Gastrocnemius medialis (tissue), 4 donors: Measurements from ENCODE around the gene UGT1A10.
"Not testable (repeated sequence)": the region's sequence is repeated elsewhere in the genome, so short reads cannot be mapped to it uniquely, and the experiment has no call there.

Experiments
- CTCF ChIP-seq, 5 experiments: fragments of 450-650 bp in 3 of 5; fragments of 200-600 bp in 2 of 5; sonication (generic) in 2 of 5; IDR thresholded peaks in 4 of 5; conservative IDR thresholded peaks in 1 of 5; 1 replicate in 4 of 5; 2 replicates in 1 of 5; pipeline ENCODE4 v1.5.1; 2016 to 2019; ENCODE audit warnings: antibody characterized with exemption in 5 of 5, mild to moderate bottlenecking in 3 of 5, moderate library complexity in 3 of 5
- POLR2A ChIP-seq, 2 donors: fragments of 450-650 bp; IDR thresholded peaks; one replicate each; pipeline ENCODE4 v1.6.1; 2017; ENCODE audit warnings: antibody characterized with exemption in 2 of 2, mild to moderate bottlenecking in 2 of 2, moderate library complexity in 2 of 2

GRCh38 chr2:233745838-233746237 is 109.6 kb downstream of the UGT1A10 start:
- not testable (repeated sequence) for TF ChIP-seq CTCF (IDR thresholded peaks at IDR 0.05 in 4 of 5, conservative IDR thresholded peaks at IDR 0.05 in 1 of 5); POLR2A (IDR thresholded peaks at IDR 0.05)
